Psoas muscle (tissue), 8 donors: ENCODE results near the gene RDH8. TPM values are rescaled to one million over a fixed set of nuclear protein-coding genes. Genes with fewer than 3 reads are reported as not detected.
"Not testable (repeated sequence)": the region's sequence is repeated elsewhere in the genome, so short reads cannot be mapped to it uniquely, and the experiment has no call there.

Experiments used
- ATAC-seq, 4 donors: fragments of 200-7000 bp; cut with Tn5 transposase; one replicate each; pipeline ENCODE4 v1.9.1; 2020; ENCODE audit warnings: moderate library complexity in 3 of 4, mild to moderate bottlenecking in 2 of 4
- DNase-seq, 2 donors: peaks; one replicate each; pipeline ENCODE4 v3.0.0-alpha.2; 2020
- H3K27ac ChIP-seq: fragments of 200-600 bp; one replicate; pipeline ENCODE4 v1.8.0; 2022
- H3K27me3 ChIP-seq, 3 donors: fragments of 200-600 bp in 1 of 3; one replicate each; pipeline versions ENCODE4 v1.6.1 to v1.8.0; 2013 to 2022; ENCODE audit warnings: low read length in 2 of 3, mild to moderate bottlenecking in 2 of 3, moderate library complexity in 1 of 3; ENCODE audit not compliant: insufficient read depth in 3 of 3
- H3K36me3 ChIP-seq, 2 donors: fragments of 200-600 bp in 1 of 2; one replicate each; pipeline versions ENCODE4 v1.6.1 to v1.8.0; 2013 to 2022; ENCODE audit warnings: low read depth in 1 of 2, mild to moderate bottlenecking in 1 of 2, moderate library complexity in 1 of 2; ENCODE audit not compliant: insufficient read depth in 1 of 2
- H3K4me1 ChIP-seq: fragments of 200-600 bp; one replicate; pipeline ENCODE4 v1.8.0; 2022
- H3K4me3 ChIP-seq: fragments of 200-600 bp; one replicate; pipeline ENCODE4 v1.8.0; 2022; ENCODE audit warnings: mild to moderate bottlenecking
- H3K9me3 ChIP-seq: fragments of 200-600 bp; one replicate; pipeline ENCODE4 v1.8.0; 2022
- WGBS, 3 donors: extraction: QIAGEN DNeasy Blood & Tissue Kit; methylation state at CpG; one replicate each; pipeline versions ENCODE4 v1.1.6 to v1.1.7; 2013; 5-methylcytosine and 5-hydroxymethylcytosine counted together
- intact Hi-C, 2 donors: fragments of 100-400 bp; cut with DNase I; formaldehyde crosslinking; loops; one replicate each; pipeline versions ENCODE4 v1.11.0 to v1.14.2; 2022
- polyA plus RNA-seq, 3 donors: library from polyadenylated mRNA; stranded (reverse); fragments of 200-250 nt; gene quantifications; one replicate each; pipeline ENCODE4 v1.2.3, GENCODE V29; 2013
- total RNA-seq, 4 donors: library from RNA; stranded (reverse); fragmentation: NEBNext Ultra II Directional in 2 of 4; extraction: Animal tissue kit (Norgen Biotek cat#: 25700) in 2 of 4; gene quantifications; one replicate each; pipeline versions ENCODE4 v1.2.1 to v1.2.4, GENCODE V29; 2021 to 2023
- TF ChIP-seq, protein P1 (sequence below): fragments of 200-600 bp; IDR thresholded peaks from one replicate; pipeline ENCODE4 v1.8.0; 2022; ENCODE audit warnings: antibody characterized with exemption
- donor health status: healthy with polysubstance abuse.
- donor health status: DM: no; HTN: no; CAD: no; lungs with moderate emphysema.
- donor health status: Bipolar disorder and iron deficiency.
- donor health status: healthy.
- donor health status: DM: yes; HTN: yes; CAD: no.
- donor health status: DM: no; HTN: no; CAD: no.
- donor health status: DM: no; HTN: no; CAD: no.
- donor health status: DM: yes; HTN: yes; CAD: no.

The RDH8 gene
- total and polyA plus RNA-seq, 7 donors = not detected

DNA sequence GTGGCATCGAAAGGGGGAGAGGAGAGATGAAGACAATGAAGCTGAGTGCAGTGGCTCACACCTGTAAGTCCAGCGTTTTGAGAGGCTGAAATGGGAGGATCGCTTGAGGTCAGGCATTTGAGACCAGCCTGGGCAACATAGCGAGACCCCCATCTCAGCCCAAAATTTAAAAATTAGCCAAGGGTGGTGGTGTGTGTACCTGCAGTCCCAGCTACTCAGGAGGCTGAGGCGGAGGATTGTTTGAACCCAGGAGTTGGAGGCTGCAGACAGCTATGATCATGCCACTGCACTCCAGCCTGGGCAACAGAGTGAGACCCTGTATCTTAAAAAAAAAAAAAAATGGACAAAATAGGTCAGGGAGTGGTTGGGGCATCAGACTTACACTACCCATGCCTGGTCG is 7.6 kb downstream of the RDH8 start:
- H3K27me3 ChIP-seq = peaks cover 0 to 2% (median 0%) of the 10 kb centered on the region in 3 donors
- no peaks in the 10 kb centered on the region for H3K9me3 ChIP-seq
- H3K36me3 ChIP-seq = no peaks in the 10 kb centered on the region
- H3K4me3 ChIP-seq = no peak overlapping the region
- 67 to 78% (median 75%) methylated on average over 6 of the region's 6 CpGs for WGBS, 3 donors
- intact Hi-C loops = no loop called here
- TF ChIP-seq, protein P1, sequence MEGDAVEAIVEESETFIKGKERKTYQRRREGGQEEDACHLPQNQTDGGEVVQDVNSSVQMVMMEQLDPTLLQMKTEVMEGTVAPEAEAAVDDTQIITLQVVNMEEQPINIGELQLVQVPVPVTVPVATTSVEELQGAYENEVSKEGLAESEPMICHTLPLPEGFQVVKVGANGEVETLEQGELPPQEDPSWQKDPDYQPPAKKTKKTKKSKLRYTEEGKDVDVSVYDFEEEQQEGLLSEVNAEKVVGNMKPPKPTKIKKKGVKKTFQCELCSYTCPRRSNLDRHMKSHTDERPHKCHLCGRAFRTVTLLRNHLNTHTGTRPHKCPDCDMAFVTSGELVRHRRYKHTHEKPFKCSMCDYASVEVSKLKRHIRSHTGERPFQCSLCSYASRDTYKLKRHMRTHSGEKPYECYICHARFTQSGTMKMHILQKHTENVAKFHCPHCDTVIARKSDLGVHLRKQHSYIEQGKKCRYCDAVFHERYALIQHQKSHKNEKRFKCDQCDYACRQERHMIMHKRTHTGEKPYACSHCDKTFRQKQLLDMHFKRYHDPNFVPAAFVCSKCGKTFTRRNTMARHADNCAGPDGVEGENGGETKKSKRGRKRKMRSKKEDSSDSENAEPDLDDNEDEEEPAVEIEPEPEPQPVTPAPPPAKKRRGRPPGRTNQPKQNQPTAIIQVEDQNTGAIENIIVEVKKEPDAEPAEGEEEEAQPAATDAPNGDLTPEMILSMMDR = no peak
- H3K4me1 ChIP-seq = no peaks in the 10 kb centered on the region
- no peak overlapping the region for H3K27ac ChIP-seq
- ATAC-seq (no peak), DNase-seq (no peak)

DNA sequence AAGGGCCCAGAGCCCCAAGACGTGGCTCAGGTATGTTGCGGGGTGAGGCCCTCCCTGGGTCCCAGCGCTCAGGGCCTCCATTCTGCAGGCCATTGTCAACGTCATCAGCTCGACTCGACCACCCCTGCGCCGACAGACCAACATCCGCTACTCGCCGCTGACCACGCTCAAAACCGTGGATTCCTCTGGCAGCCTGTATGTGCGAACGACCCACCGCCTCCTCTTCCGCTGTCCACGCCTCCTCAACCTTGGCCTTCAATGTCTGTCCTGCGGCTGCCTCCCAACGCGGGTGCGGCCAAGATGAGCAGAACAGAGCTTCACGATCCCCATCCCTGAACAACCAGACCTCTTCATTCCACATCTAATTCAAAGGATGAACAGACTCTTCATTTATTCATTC is 8.2 kb downstream of the RDH8 start:
- Histone ChIP-seq H3K36me3 (no peaks in the 10 kb centered on the region), H3K4me1 (no peaks in the 10 kb centered on the region), H3K27ac (no peak overlapping the region), H3K27me3 (peaks cover 0 to 2% (median 0%) of the 10 kb centered on the region in 3 donors), H3K9me3 (no peaks in the 10 kb centered on the region), H3K4me3 (no peak overlapping the region)
- no peak for DNase-seq
- 85 to 87% (median 86%) methylated on average over 23 of the region's 23 CpGs for WGBS, 3 donors
- ATAC-seq = no peak
- intact Hi-C loops = no loop called here
- TF ChIP-seq, protein P1 = no peak

DNA sequence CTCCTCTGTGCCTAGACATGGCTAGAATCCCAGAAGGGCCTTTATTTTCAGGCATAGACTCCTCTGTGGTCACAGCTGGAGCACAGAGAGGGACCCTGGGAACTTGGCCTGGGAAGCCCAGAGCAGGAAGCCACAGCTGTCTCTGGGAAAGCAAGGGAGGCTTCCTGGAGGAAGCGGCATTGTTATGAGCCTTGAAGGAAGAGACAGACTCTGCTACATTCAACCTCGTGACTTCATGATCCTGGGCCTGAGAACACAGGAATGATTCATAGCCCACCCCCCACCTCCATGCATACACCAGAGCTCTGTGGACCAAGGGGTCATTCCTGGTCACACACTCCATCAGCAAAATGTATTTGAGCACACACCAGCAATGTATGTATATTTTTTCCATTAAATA is 8.6 kb downstream of the RDH8 start:
- H3K27me3 ChIP-seq = peaks cover 0 to 2% (median 0%) of the 10 kb centered on the region in 3 donors
- DNase-seq = no peak
- intact Hi-C loops = no loop called here

DNA sequence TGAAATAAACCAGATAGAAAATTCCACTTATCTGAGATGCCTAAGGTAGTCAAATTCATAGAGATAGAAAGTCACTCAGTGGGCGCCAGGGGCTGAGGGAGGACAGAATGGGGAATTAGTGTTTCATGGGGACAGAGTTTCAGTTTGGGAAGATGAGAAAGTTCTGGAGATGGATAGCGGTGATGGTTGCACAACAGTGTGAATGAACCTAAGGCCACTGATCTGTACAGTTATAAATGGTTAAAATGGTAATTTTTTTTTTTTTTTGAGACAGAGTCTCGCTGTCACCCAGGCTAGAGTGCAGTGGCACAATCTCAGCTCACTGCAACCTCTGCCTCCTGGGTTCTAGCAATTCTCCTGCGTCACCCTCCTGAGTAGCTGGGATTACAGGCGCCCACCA is 9.8 kb downstream of the RDH8 start:
- H3K36me3 ChIP-seq, DNase-seq, H3K9me3 ChIP-seq, ATAC-seq, H3K4me1 ChIP-seq, intact Hi-C loops, H3K4me3 ChIP-seq, H3K27ac ChIP-seq, H3K27me3 ChIP-seq: not testable (repeated sequence)
- WGBS, 3 donors = 73 to 86% (median 85%) methylated on average over 5 of the region's 5 CpGs

More for the DNA sequence above, 8.6 kb downstream of the RDH8 start:
- H3K36me3 ChIP-seq = no peaks in the 10 kb centered on the region
- 74 to 82% (median 81%) methylated on average over 2 of the region's 2 CpGs for WGBS, 3 donors
- ATAC-seq = no peak
- H3K9me3 ChIP-seq = no peaks in the 10 kb centered on the region
- H3K4me1 ChIP-seq = no peaks in the 10 kb centered on the region
- no peak overlapping the region for H3K27ac ChIP-seq
- TF ChIP-seq, protein P1 = no peak
- no peak overlapping the region for H3K4me3 ChIP-seq

DNA sequence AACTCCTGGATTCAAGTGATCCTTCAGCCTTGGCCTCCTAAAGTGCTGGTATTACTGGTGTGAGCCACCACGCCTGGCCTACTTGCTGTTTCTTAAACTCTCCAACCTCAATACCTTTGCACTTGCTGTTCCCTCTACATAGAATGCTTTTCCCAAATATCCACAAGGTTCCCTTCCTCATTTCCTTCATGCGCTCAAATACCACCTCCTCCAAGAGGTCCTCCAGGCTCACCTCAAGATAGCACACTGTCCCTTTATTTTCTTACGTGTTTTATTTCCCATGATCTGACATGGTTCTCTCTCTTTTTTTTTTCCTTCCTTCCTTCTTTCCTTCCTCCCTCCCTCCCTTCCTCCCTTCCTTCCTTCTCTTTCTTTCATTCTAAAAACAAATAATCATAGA is 13.5 kb downstream of the RDH8 start:
- no peak for DNase-seq
- intact Hi-C loops = loop anchor here (2.0 to 5.0 kb wide), 2 partner anchors 94 to 96 kb away; no protein-coding TSS in a partner anchor
- Histone ChIP-seq H3K4me3 (no peak overlapping the region), H3K27me3 (peaks cover 0 to 9% (median 0%) of the 10 kb centered on the region in 3 donors), H3K27ac (no peak overlapping the region), H3K36me3 (no peaks in the 10 kb centered on the region), H3K4me1 (no peaks in the 10 kb centered on the region), H3K9me3 (no peaks in the 10 kb centered on the region)
- 87 to 96% (median 93%) methylated on average over 3 of the region's 3 CpGs for WGBS, 3 donors
- no peak for ATAC-seq
- TF ChIP-seq, protein P1 = no peak
